GM19035 (cell line): ENCODE measurements around the gene CEP104.
"Not testable (repeated sequence)": the region's sequence is repeated elsewhere in the genome, so short reads cannot be mapped to it uniquely, and the experiment has no call there.

Source experiments
- ATAC-seq: cut with Tn5 transposase; IDR thresholded peaks from one replicate; pipeline ENCODE4 v1.9.1; 2021; ENCODE audit not compliant: unreplicated experiment

CEP104 gene

DNA sequence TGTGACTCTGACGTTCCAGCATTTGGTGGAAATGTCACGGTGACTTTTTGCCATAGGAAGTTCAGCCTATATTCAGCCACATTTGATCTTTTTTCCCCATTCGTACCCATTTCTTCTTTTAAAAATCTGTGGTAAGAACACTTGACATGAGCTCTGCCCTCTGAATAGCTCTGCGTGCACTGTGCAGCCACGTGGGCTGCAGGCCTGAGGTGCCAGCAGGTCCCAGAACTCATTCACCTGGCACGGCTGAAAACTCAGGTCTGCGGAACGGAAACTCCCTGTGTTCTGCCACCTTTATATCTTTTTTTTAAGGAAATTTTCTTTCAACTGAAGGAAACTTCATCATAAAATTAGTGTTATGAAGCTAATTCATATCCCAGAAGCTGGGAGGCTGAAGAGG lies 28.6 kb downstream of the CEP104 start:
- no peak for ATAC-seq

DNA sequence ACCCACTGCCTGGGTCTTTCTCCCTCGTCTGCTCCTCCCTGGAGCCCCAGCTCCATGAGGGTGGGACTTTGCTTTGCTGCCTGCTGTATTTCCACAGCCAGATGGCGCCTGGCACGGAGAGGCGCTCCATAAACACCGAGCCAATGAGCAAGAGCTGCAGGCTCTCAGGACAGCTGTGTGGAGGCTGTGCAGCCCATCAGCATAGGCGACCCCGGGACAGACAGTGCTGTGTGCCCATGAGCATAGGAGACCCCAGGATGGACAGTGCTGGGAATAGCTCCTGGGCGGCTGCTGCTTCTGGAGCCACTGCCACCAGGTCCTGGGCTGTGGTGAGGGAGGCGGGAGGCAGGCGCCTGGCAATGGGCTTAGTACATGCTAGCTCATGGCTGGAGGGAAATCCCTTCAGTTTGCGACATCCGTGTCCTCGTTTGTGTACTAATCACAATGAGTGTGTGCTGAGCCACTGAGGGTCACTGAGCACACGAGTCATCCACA lies 29.2 kb downstream of the CEP104 start:
- ATAC-seq: no peak

DNA sequence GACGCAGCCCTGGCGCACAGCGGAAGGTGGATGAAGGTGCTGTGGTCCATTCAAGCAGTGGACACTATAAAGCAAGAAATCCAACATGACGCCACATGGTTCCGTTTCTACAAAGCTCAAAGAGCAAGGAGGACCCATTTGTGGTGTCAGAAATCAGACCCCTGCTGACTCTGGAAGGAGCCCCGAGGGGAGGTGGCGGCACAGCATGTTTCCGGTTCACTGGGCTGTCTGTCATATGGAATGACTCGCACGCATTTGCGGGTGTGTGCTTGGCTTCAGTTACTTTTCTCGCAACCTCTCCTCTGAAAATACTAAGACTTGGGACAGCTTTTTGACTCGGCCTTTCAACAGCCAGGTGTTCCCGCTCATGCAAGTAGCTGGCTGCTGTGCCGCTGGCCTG lies 31.7 kb downstream of the CEP104 start:
- ATAC-seq: no peak

- ATAC-seq: no peak
Observed at GRCh38 chr1:3824650-3825049, 32.4 kb downstream of the CEP104 start.

GRCh38 chr1:3822421-3822820 lies 34.6 kb downstream of the CEP104 start:
- no peak for ATAC-seq

GRCh38 chr1:3821908-3822307 lies 35.1 kb downstream of the CEP104 start:
- no peak for ATAC-seq

- ATAC-seq: no peak
Observed at GRCh38 chr1:3821447-3821846, 35.6 kb downstream of the CEP104 start.

- no peak for ATAC-seq
Observed at GRCh38 chr1:3821004-3821403, 36.0 kb downstream of the CEP104 start.

DNA sequence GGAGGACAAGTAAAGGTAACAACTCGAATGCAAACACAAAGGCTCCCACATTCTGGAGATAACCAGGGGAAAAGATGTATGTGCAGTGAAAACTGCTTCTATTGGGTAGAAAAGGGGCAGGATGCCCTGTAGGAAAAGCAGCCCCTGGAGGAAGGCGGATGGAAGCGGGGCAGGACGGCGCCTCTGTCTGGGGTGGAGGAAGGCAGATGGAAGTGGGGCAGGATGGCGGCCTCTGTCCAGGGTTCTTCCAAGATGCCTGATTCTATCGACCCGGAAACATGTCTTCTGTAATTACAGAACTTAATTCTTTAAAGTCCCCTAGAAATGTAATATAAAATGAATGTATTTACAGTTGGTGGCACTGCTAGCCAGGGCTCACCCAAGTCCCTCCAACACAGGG lies 36.7 kb downstream of the CEP104 start:
- no peak for ATAC-seq

DNA sequence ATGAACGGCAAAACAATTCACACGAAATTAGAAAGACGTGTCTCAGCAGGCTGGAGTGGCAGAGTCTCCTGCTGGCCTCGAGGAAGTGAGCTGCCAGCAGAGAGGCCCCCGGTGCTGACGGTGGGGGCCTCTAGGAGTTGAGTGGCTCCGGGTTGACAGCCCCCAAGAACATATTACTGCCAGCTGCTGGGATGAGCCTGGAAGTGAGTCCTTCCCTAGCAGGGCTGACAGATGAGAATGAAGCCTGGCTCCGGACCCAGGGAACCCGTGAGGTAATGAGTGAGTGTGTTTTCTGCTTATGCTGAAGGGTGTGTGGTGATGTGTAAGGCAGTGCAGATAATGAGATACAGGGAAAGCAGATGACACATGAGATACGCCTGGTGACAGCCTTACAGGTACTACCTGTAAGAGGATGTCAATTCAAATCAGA lies 37.2 kb downstream of the CEP104 start:
- ATAC-seq: no peak

GRCh38 chr1:3817821-3818597 lies 39.0 kb downstream of the CEP104 start:
- no peak for ATAC-seq

DNA sequence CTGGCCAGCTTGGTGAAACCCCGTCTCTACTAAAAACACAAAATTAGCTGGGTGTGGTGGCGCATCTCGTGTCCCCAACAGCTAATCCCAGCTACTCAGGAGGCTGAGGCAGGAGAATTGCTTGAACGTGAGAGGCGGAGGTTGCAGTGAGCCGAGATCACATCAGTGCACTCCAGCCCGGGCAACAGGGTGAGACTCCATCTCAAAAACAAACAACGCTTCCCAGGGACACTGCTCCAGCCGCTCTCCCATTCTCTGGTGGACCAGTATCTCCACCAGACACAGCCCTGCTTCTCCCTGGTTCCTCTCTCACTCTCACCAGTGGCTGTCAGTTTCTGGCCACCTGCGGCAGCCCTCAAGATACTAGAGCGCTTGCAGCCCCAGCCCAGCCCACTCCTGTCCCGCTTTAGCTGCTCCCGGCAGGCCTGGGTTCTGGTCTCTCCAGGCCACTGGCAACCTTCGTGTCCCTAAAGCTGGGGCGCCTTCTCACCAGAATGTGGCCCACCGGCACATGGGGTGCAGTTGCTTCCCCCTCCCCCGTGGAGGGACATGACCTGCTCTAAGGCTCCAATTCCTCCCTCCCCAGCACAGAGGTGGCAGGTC lies 39.8 kb downstream of the CEP104 start:
- ATAC-seq: no peak

DNA sequence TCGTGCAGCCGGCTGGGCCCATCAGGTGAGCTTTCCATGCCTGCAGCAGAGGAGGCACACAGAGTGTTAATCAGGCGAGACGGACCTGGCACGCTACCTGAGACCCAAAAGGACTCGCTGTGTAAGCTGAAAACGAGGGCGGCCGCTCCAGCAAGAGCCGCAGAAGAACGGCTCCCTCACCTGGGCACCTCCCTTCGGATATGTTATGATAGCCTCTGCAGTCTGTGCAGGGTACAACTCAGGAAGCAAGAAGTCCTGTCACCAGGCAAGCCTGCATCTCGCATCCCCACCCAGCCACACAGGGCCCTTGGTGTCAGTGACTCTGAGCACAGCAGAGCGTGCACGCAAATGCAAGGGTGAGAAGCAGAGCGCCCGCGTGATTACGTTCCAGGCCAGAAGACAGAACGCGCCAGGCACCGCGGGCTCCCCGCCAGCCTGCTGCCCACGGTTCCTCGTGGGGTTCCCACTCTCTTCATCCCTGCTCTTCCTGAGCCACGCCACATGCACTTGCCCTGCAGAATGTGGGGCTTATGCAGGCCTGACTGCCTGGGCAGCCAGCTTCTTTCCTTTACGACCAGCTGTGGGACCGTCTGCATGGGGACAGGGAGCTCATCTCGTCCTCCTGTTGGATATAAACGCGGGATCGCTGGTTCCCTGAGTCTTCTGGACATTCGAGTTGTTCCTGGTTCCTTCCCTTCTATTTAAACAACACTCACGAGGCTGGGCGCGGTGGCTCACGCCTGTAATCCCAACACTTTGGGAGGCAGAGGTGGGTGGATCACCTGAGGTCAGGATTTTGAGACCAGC lies 40.5 kb downstream of the CEP104 start:
- no peak for ATAC-seq

DNA sequence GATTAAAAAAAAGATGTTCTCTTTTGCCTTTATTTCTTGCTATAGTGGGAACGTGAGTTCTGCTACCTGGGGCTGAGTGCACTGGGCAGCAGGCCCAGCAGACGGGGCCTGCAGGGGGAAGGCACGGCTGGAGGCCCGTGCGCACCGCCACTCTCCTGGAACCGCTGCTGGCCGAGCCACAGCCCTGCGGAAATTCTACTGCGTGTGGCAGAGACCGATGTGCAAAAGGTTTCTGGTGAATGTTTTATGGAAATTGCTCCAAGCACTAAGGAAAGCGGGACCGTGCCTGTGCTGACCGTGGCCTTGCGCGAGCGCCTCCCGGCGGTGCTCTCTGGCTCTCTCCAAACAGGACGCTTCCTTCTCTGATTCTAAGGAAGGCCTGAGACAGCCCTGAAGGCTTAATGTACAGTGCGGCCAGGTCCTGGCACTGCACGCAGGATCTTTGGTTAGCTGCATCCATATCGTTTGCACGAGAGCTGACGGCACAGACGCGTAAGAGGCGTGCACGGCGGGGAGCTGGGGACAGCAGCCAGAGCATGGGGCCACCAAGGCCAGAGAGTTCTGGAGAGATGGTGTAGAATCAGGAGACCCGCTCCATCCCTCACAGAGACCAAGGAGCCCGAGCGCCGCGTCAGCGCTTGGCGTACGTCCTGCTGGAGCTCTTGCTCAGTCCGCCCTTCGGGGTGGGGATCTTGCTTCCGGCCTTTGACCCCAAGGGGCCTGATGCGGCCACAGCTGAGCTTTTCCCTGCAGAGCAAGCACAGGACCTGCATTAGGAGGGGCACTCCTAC lies 42.0 kb downstream of the CEP104 start:
- ATAC-seq: no peak

DNA sequence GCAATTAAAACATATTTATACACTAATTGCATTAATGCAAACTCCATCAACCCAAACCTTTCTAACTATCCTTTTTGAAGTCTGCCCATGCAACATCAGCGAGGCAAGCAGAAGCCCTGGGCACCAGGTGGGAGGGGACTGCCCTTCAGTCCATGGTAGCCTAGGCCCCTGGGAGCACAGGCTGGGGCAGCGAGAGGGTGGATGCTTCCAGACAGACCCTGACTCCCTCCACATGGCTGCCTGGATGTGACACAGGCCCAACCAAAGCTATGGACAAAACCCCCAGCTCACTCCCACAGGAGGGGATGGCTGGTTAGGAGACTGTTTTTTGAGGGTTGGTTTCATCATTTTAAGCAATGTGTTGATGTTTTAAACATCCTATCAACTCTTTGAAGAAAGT lies 42.9 kb downstream of the CEP104 start:
- no peak for ATAC-seq

- no peak for ATAC-seq
Observed at GRCh38 chr1:3811595-3811911, 45.5 kb downstream of the CEP104 start.

DNA sequence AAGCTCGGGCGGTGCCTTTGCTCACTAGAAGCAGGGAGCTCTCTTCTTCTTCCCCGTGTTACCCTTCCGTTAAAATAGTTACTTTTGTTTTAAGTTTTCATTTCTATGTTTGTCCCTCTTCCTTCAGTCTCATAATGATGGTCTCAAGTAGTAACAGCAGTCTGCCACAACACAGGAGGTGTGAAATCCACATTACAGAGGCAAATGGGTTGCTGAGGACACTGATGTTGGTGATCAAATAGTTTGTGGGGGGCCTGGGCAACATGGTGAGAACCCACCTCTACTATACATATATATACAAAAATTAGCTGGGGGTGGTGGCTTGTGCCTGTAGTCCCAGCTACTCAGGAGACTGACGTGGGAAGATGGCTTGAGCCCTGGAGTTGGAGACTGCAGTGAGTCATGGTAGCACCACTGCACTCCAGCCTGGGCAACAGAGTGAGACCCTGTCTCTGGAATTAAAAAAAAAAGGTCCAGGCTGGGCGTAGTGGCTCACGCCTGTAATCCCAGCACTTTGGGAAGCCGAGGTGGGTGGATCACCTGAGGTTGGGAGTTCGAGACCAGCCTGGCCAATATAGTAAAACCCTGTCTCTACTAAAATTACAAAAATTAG lies 46.8 kb downstream of the CEP104 start:
- ATAC-seq: not testable (repeated sequence)

GRCh38 chr1:3809680-3810079 lies 47.3 kb downstream of the CEP104 start:
- ATAC-seq: no peak

DNA sequence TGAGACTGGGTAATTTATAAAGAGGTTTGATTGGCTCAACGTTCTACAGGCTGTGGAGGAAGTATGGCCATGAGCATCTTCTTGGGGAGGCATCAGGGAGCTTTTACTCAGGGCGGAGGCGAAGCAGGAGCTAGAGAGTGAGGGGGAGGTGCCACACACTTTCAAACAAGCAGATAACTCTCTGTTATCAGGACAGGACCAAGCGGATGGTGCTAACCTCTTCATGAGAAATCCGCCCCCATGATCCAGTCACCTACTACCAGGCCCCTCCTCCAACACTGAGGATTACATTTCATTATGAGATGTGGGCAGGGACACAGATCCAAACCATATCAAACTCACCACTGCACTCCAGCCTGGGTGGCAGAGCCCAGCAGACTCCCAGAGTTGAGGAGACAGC lies 49.2 kb downstream of the CEP104 start:
- ATAC-seq: no peak

- no peak for ATAC-seq
Observed at GRCh38 chr1:3805038-3805437, 52.0 kb downstream of the CEP104 start.

GRCh38 chr1:3804627-3804944 lies 52.4 kb downstream of the CEP104 start:
- ATAC-seq: not testable (repeated sequence)
